HG02885 (cell line): Measurements from ENCODE around the gene DGUOK.
A peak's percentile ranks its signal among the peaks of the same experiment; 100 is the strongest.

Experiments used
- ATAC-seq: cut with Tn5 transposase; IDR thresholded peaks from one replicate; pipeline ENCODE4 v1.9.1; 2021; ENCODE audit warnings: mild to moderate bottlenecking; ENCODE audit not compliant: unreplicated experiment, poor library complexity

The DGUOK gene

GRCh38 chr2:73992036-73992435 lies 65.4 kb downstream of the DGUOK start:
- ATAC-seq: no peak

- no peak for ATAC-seq
Observed at GRCh38 chr2:73993376-73993775, 66.7 kb downstream of the DGUOK start.

GRCh38 chr2:73993778-73994177 lies 67.1 kb downstream of the DGUOK start:
- ATAC-seq: no peak

GRCh38 chr2:73994178-73994831 lies 67.6 kb downstream of the DGUOK start:
- no peak for ATAC-seq

- no peak for ATAC-seq
Observed at GRCh38 chr2:73995810-73996209, 69.1 kb downstream of the DGUOK start.

GRCh38 chr2:73997813-73998212 lies 71.1 kb downstream of the DGUOK start:
- no peak for ATAC-seq

GRCh38 chr2:73998451-73998850 lies 71.8 kb downstream of the DGUOK start:
- ATAC-seq: no peak

- ATAC-seq: no peak
Observed at GRCh38 chr2:73998933-73999332, 72.3 kb downstream of the DGUOK start.

GRCh38 chr2:73999881-74000597 lies 73.4 kb downstream of the DGUOK start:
- no peak for ATAC-seq

- no peak for ATAC-seq
Observed at GRCh38 chr2:74000666-74001065, 74.0 kb downstream of the DGUOK start.

- no peak for ATAC-seq
Observed at GRCh38 chr2:74001121-74001520, 74.4 kb downstream of the DGUOK start.

- ATAC-seq: peak; percentile 43
Observed at GRCh38 chr2:74001781-74002504, 75.3 kb downstream of the DGUOK start.

- ATAC-seq: peak; percentile 93
Observed at GRCh38 chr2:74002505-74003421, 76.1 kb downstream of the DGUOK start.

- no peak for ATAC-seq
Observed at GRCh38 chr2:74003494-74004211, 77.0 kb downstream of the DGUOK start.

GRCh38 chr2:74004212-74005182 lies 77.8 kb downstream of the DGUOK start:
- ATAC-seq: no peak

GRCh38 chr2:74005786-74006185 lies 79.1 kb downstream of the DGUOK start:
- ATAC-seq: no peak

- ATAC-seq: no peak
Observed at GRCh38 chr2:74006459-74006858, 79.8 kb downstream of the DGUOK start.

GRCh38 chr2:74007121-74007520 lies 80.4 kb downstream of the DGUOK start:
- no peak for ATAC-seq

GRCh38 chr2:74007711-74008110 lies 81.0 kb downstream of the DGUOK start:
- no peak for ATAC-seq
